ENCODE results near the gene TAL1.

Gene TAL1

GRCh38 chr1:47186267-47187185 lies 45.5 kb downstream of the TAL1 start:
- DNase-seq: no peak

GRCh38 chr1:47184822-47185677 lies 47.0 kb downstream of the TAL1 start:
- no peak for DNase-seq

- no peak for DNase-seq
Measured at GRCh38 chr1:47184090-47184821, 47.8 kb downstream of the TAL1 start.

GRCh38 chr1:47183308-47184089 lies 48.5 kb downstream of the TAL1 start:
- no peak for DNase-seq

GRCh38 chr1:47182676-47183235 lies 49.3 kb downstream of the TAL1 start:
- DNase-seq: no peak

GRCh38 chr1:47181955-47182675 lies 49.9 kb downstream of the TAL1 start:
- DNase-seq: peak; percentile 15

GRCh38 chr1:47181095-47181954 lies 50.7 kb downstream of the TAL1 start:
- no peak for DNase-seq

GRCh38 chr1:47180603-47181094 lies 51.4 kb downstream of the TAL1 start:
- no peak for DNase-seq

GRCh38 chr1:47179988-47180563 lies 51.9 kb downstream of the TAL1 start:
- DNase-seq: no peak

GRCh38 chr1:47179017-47179987 lies 52.7 kb downstream of the TAL1 start:
- peak; percentile 94 for DNase-seq

GRCh38 chr1:47178654-47179016 lies 53.4 kb downstream of the TAL1 start:
- no peak for DNase-seq

GRCh38 chr1:47178020-47178419 lies 54.0 kb downstream of the TAL1 start:
- DNase-seq: no peak

- peak; percentile 59 for DNase-seq
Measured at GRCh38 chr1:47175227-47175934, 56.6 kb downstream of the TAL1 start.

GRCh38 chr1:47174656-47175020 lies 57.4 kb downstream of the TAL1 start:
- DNase-seq: no peak

- DNase-seq: no peak
Measured at GRCh38 chr1:47172782-47173181, 59.2 kb downstream of the TAL1 start.

Data from fibroblast of skin of back (primary cell).